HepG2 (cell line): ENCODE results near the gene ZDHHC3. TPM values are rescaled to one million over a fixed set of nuclear protein-coding genes. Genes with fewer than 3 reads are reported as not detected.

Source experiments
- ATAC-seq: fragments of 200-7000 bp; cut with Tn5 transposase; 3 replicates; pipeline ENCODE4 v1.9.1; 2020; ENCODE audit warnings: mild to moderate bottlenecking, moderate library complexity
- BruUV-seq: library from RNA; stranded (reverse); fragments of 400-500 nt; replicated peaks from 2 replicates; lab custom pipeline; 2021; lab: Mats Ljungman, UMichigan
- CTCF ChIA-PET: fragments of 300-600 bp; formaldehyde crosslinking; extraction: SDS; loops from one replicate; lab custom pipeline; 2021; ENCODE audit warnings: low total read pairs, inconsistent platforms, low intra/inter-chr PET ratio; lab: Yijun Ruan, JAX
- POLR2A ChIA-PET: fragments of 350-600 bp; sonication (Branson Sonifier 250); formaldehyde crosslinking; loops from one replicate; lab custom pipeline; 2020; ENCODE audit warnings: antibody characterized with exemption, inconsistent platforms; lab: Yijun Ruan, JAX
- DNase-seq: peaks from one replicate; pipeline ENCODE4 v3.0.0-alpha.2; 2015; ENCODE audit warnings: low spot score
- FAIRE-seq: peaks from 3 replicates; lab custom pipeline; 2011; peaks lifted over from hg19 to GRCh38; lab: Jason Lieb, UNC
- H2AFZ ChIP-seq: one replicate; pipeline ENCODE4 v1.6.1; 2011; ENCODE audit warnings: low read length, inconsistent platforms
- H3K27ac ChIP-seq: fragments of 300-600 bp; 3 replicates; pipeline ENCODE4 v1.8.0; 2011; ENCODE audit warnings: mixed run types, mild to moderate bottlenecking, mixed read lengths, low read length, inconsistent platforms; ENCODE audit not compliant: insufficient read depth; ENCODE audit errors: extremely low read length
- H3K27me3 ChIP-seq, 2 experiments: fragments of 200-600 bp in 1 of 2; 2 replicates in 1 of 2; 3 replicates in 1 of 2; pipeline versions ENCODE4 v1.6.0 to v1.8.0; 2011; ENCODE audit warnings: low read length in 2 of 2, mild to moderate bottlenecking in 2 of 2, moderate library complexity in 2 of 2, inconsistent platforms in 1 of 2; ENCODE audit not compliant: insufficient read depth in 2 of 2, control insufficient read depth in 1 of 2
- H3K36me3 ChIP-seq, 2 experiments: fragments of 200-600 bp in 1 of 2; replicated peaks in 1 of 2; 2 replicates in 1 of 2; 3 replicates in 1 of 2; pipeline versions ENCODE4 v1.5.1 to v1.8.0; 2011; ENCODE audit warnings: low read length in 2 of 2, inconsistent platforms in 1 of 2; ENCODE audit not compliant: insufficient read depth in 2 of 2, control insufficient read depth in 1 of 2
- H3K4me1 ChIP-seq: 2 replicates; pipeline ENCODE4 v1.5.1; 2012; ENCODE audit warnings: low read length, inconsistent platforms; ENCODE audit not compliant: insufficient read depth
- H3K4me2 ChIP-seq: 2 replicates; pipeline ENCODE4 v1.6.0; 2011; ENCODE audit warnings: low read depth, low read length, inconsistent platforms
- H3K4me3 ChIP-seq, 3 experiments: fragments of 200-600 bp in 1 of 3; sonication (generic), shearing (Covaris generic) in 1 of 3; replicated peaks in 1 of 3; 2 replicates each; pipeline ENCODE4 v1.5.1; 2011 to 2016; ENCODE audit warnings: low read length in 3 of 3, inconsistent platforms in 2 of 3, low read depth in 2 of 3, mild to moderate bottlenecking in 2 of 3, control low read depth in 1 of 3, mixed read lengths in 1 of 3; ENCODE audit not compliant: insufficient read depth in 1 of 3
- H3K79me2 ChIP-seq: one replicate; pipeline ENCODE4 v1.6.1; 2011; ENCODE audit warnings: low read length, inconsistent platforms; ENCODE audit not compliant: insufficient read depth
- H3K9ac ChIP-seq: 2 replicates; pipeline ENCODE4 v1.6.0; 2011; ENCODE audit warnings: mild to moderate bottlenecking, low read depth, low read length, inconsistent platforms; ENCODE audit not compliant: insufficient read depth
- H3K9me3 ChIP-seq: 2 replicates; pipeline ENCODE4 v1.5.1; 2012; ENCODE audit warnings: mild to moderate bottlenecking, low read length
- H4K20me1 ChIP-seq: 2 replicates; pipeline ENCODE4 v1.6.0; 2011; ENCODE audit warnings: inconsistent platforms, mild to moderate bottlenecking, low read length, moderate library complexity; ENCODE audit not compliant: insufficient read depth
- EZH2 ChIP-seq: conservative IDR thresholded peaks from 2 replicates; pipeline ENCODE4 v1.6.1; 2012; ENCODE audit warnings: mild to moderate bottlenecking, low read depth, low read length, moderate library complexity
- MAFK ChIP-seq, 2 experiments: IDR thresholded peaks in 1 of 2; conservative IDR thresholded peaks in 1 of 2; 2 replicates each; pipeline ENCODE4 v1.6.1; 2011; ENCODE audit warnings: improper control_type of control experiment in 2 of 2, low read length in 2 of 2
- PAX8 ChIP-seq: sonication (generic); formaldehyde crosslinking; IDR thresholded peaks from 2 replicates; pipeline ENCODE4 v1.8.0; 2022; ENCODE audit warnings: mild to moderate bottlenecking, missing genetic modification reagents, borderline replicate concordance
- RFX5 ChIP-seq: IDR thresholded peaks from 2 replicates; pipeline ENCODE4 v1.6.1; 2011; ENCODE audit warnings: low read depth, low read length, improper control_type of control experiment
- ZNF550 ChIP-seq: sonication (generic); formaldehyde crosslinking; IDR thresholded peaks from 2 replicates; pipeline ENCODE4 v1.4.0; 2020; ENCODE audit warnings: mild to moderate bottlenecking, missing genetic modification reagents, borderline replicate concordance
- ZNF564 ChIP-seq: sonication (generic); formaldehyde crosslinking; IDR thresholded peaks from 2 replicates; pipeline ENCODE4 v1.8.1; 2023; ENCODE audit warnings: mild to moderate bottlenecking, missing genetic modification reagents
- WGBS: methylation state at CpG from one replicate; pipeline ENCODE4 v1.1.6; 2017; ENCODE audit warnings: low lambda C conversion rate; 5-methylcytosine and 5-hydroxymethylcytosine counted together
- in situ Hi-C: cut with HindIII; loops from 2 replicates; pipeline ENCODE4 v1.10.0; 2017; ENCODE audit warnings: low pct_unique_long_range_greater_than_20kb; ENCODE audit not compliant: extremely low pct_ligation_motif_present
- intact Hi-C: fragments of 100-400 bp; cut with micrococcal nuclease; formaldehyde crosslinking; loops from one replicate; pipeline ENCODE4 v1.10.0; 2022; ENCODE audit not compliant: unreplicated experiment
- polyA plus RNA-seq, 8 experiments: library from polyadenylated mRNA; depleted of rRNA in 3 of 8; stranded (reverse) in 7 of 8; unstranded in 1 of 8; fragments of >200 nt; fragmentation: Illumina TruSeq in 4 of 8; extraction: Trizol in 4 of 8; gene quantifications; 2 replicates each; pipeline versions ENCODE4 v1.2.1 to v1.2.3, GENCODE V29; 2011 to 2016; ENCODE audit warnings: low read depth in 4 of 8, missing spikeins in 1 of 8, mixed read lengths in 1 of 8; ENCODE audit not compliant: insufficient read depth in 1 of 8
- total RNA-seq, 5 experiments: library from RNA; depleted of rRNA; stranded (reverse); fragments of >200 nt; fragmentation: Illumina TruSeq; extraction: Trizol; gene quantifications; 2 replicates each; pipeline ENCODE4 v1.2.3, GENCODE V29; 2016; ENCODE audit warnings: low read depth in 1 of 5
- TF ChIP-seq, protein P1 (sequence below): sonication (generic); formaldehyde crosslinking; IDR thresholded peaks from 2 replicates; pipeline ENCODE4 v1.5.1; 2020; ENCODE audit warnings: missing genetic modification reagents, mild to moderate bottlenecking, borderline replicate concordance

Gene ZDHHC3
- total and polyA plus RNA-seq, 2 of the 13 experiments (the other 11 are each of a cell fraction or from before 2014, with no cell fraction given) = 44.1 to 65.7 TPM

GRCh38 chr3:44929782-44930181 is 46.2 kb downstream of the ZDHHC3 start:
- intact Hi-C loops (no loop called here), in situ Hi-C loops (no loop called here)
- H2AFZ ChIP-seq = no peak overlapping the region
- H3K27me3 ChIP-seq = no peaks in the 10 kb centered on the region
- no peaks in the 10 kb centered on the region for H4K20me1 ChIP-seq
- no peak overlapping the region for H3K9ac ChIP-seq
- H3K79me2 ChIP-seq = no peaks in the 10 kb centered on the region
- peaks cover 13% of the 10 kb centered on the region for H3K4me1 ChIP-seq
- no peak overlapping the region for H3K27ac ChIP-seq
- WGBS = 100% methylated on average over 2 of the region's 5 CpGs
- FAIRE-seq = no peak
- no TSS peak for BruUV-seq
- H3K4me3 ChIP-seq = no peak overlapping the region
- H3K9me3 ChIP-seq = no peaks in the 10 kb centered on the region
- H3K36me3 ChIP-seq = peaks cover 13 to 53% of the 10 kb centered on the region in 2 experiments; a peak in 4 of 5 replicates
- ChIA-PET POLR2A (no interaction called here), CTCF (no interaction called here)
- H3K4me2 ChIP-seq = no peak overlapping the region
- no peak for TF ChIP-seq EZH2
- no peak for TF ChIP-seq ZNF550 (CRISPR knock-in tag)
- no peak for TF ChIP-seq MAFK (conservative IDR thresholded peaks at IDR 0.05 in 1 of 2, IDR thresholded peaks at IDR 0.05 in 1 of 2; ENCODE audit: low read length in 2 of 2)
- no peak for TF ChIP-seq PAX8 (CRISPR knock-in tag)
- no peak for TF ChIP-seq RFX5
- TF ChIP-seq ZNF564 (CRISPR knock-in tag) = no peak
- TF ChIP-seq, protein P1, sequence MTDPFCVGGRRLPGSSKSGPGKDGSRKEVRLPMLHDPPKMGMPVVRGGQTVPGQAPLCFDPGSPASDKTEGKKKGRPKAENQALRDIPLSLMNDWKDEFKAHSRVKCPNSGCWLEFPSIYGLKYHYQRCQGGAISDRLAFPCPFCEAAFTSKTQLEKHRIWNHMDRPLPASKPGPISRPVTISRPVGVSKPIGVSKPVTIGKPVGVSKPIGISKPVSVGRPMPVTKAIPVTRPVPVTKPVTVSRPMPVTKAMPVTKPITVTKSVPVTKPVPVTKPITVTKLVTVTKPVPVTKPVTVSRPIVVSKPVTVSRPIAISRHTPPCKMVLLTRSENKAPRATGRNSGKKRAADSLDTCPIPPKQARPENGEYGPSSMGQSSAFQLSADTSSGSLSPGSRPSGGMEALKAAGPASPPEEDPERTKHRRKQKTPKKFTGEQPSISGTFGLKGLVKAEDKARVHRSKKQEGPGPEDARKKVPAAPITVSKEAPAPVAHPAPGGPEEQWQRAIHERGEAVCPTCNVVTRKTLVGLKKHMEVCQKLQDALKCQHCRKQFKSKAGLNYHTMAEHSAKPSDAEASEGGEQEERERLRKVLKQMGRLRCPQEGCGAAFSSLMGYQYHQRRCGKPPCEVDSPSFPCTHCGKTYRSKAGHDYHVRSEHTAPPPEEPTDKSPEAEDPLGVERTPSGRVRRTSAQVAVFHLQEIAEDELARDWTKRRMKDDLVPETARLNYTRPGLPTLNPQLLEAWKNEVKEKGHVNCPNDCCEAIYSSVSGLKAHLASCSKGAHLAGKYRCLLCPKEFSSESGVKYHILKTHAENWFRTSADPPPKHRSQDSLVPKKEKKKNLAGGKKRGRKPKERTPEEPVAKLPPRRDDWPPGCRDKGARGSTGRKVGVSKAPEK (CRISPR knock-in tag) = no peak
- ATAC-seq = no peak
- no peak for DNase-seq
